Neural cell (in vitro differentiated cells): ENCODE results near the gene GLRA1. TPM values are rescaled to one million over a fixed set of nuclear protein-coding genes. Genes with fewer than 3 reads are reported as not detected.

Source experiments
- H2AFZ ChIP-seq: fragments of 200-600, 300-800 bp; sonication (generic), shearing (Covaris generic); 2 replicates; pipeline ENCODE4 v1.6.0; 2014; ENCODE audit warnings: low read depth, mild to moderate bottlenecking, antibody characterized with exemption, low read length, moderate library complexity
- H3F3A ChIP-seq: fragments of 200-600 bp; shearing (Covaris generic); 2 replicates; pipeline ENCODE4 v1.6.1; 2016; ENCODE audit warnings: mild to moderate bottlenecking, moderate library complexity, mixed read lengths, antibody characterized with exemption, low read length; ENCODE audit not compliant: insufficient read depth, poor library complexity, severe bottlenecking
- H3K27ac ChIP-seq: fragments of 200-600, 300-800 bp; sonication (generic), shearing (Covaris generic); 2 replicates; pipeline ENCODE4 v1.5.1; 2014; ENCODE audit warnings: mild to moderate bottlenecking, low read length, moderate library complexity
- H3K27me3 ChIP-seq: fragments of 300-800, 200-600 bp; sonication (generic), shearing (Covaris generic); 2 replicates; pipeline ENCODE4 v1.6.0; 2014; ENCODE audit warnings: mild to moderate bottlenecking, low read depth, low read length, moderate library complexity; ENCODE audit not compliant: insufficient read depth
- H3K36me3 ChIP-seq: fragments of 300-800, 200-600 bp; sonication (generic), shearing (Covaris generic); 2 replicates; pipeline ENCODE4 v1.5.1; 2014; ENCODE audit warnings: mild to moderate bottlenecking, antibody characterized with exemption, low read length, moderate library complexity; ENCODE audit not compliant: insufficient read depth
- H3K4me2 ChIP-seq: fragments of 300-800, 200-600 bp; sonication (generic), shearing (Covaris generic); 2 replicates; pipeline ENCODE4 v1.6.0; 2014; ENCODE audit warnings: mild to moderate bottlenecking, low read length
- H3K4me3 ChIP-seq: fragments of 300-800, 200-600 bp; sonication (generic), shearing (Covaris generic); 2 replicates; pipeline ENCODE4 v1.5.1; 2014; ENCODE audit warnings: mild to moderate bottlenecking, low read length, moderate library complexity
- H3K79me2 ChIP-seq: fragments of 200-600 bp; shearing (Covaris generic); replicated peaks from 2 replicates; pipeline ENCODE4 v1.6.0; 2014; ENCODE audit warnings: mild to moderate bottlenecking, low read length, moderate library complexity; ENCODE audit not compliant: insufficient read depth
- H3K9ac ChIP-seq: fragments of 300-800, 200-600 bp; sonication (generic), shearing (Covaris generic); 2 replicates; pipeline ENCODE4 v1.6.1; 2016; ENCODE audit warnings: mild to moderate bottlenecking, low read length, mixed read lengths
- H3K9me2 ChIP-seq: fragments of 200-600 bp; shearing (Covaris generic); 2 replicates; pipeline ENCODE4 v1.6.1; 2016; ENCODE audit warnings: mild to moderate bottlenecking, low read length, mixed read lengths; ENCODE audit not compliant: insufficient read depth
- H3K9me3 ChIP-seq: fragments of 200-600, 300-800 bp; sonication (generic), shearing (Covaris generic); 2 replicates; pipeline ENCODE4 v1.6.1; 2016; ENCODE audit warnings: mild to moderate bottlenecking, mixed run types, low read length, moderate library complexity, mixed read lengths
- H4K20me1 ChIP-seq: fragments of 200-600 bp; shearing (Covaris generic); 2 replicates; pipeline ENCODE4 v1.6.1; 2016; ENCODE audit warnings: mild to moderate bottlenecking, mixed run types; ENCODE audit not compliant: insufficient read depth
- EP300 ChIP-seq: fragments of 450-650 bp; conservative IDR thresholded peaks from 2 replicates; pipeline ENCODE4 v1.6.1; 2014; ENCODE audit warnings: antibody characterized with exemption, mild to moderate bottlenecking, moderate library complexity; ENCODE audit not compliant: poor library complexity, severe bottlenecking
- EZH2 ChIP-seq: fragments of 200-600, 300-800 bp; shearing (Covaris generic), sonication (generic); IDR thresholded peaks from 2 replicates; pipeline ENCODE4 v1.6.1; 2014; ENCODE audit warnings: antibody characterized with exemption, low read length, borderline replicate concordance, mild to moderate bottlenecking; ENCODE audit not compliant: insufficient read depth, poor library complexity, severe bottlenecking
- MXI1 ChIP-seq: fragments of 450-650 bp; conservative IDR thresholded peaks from 2 replicates; pipeline ENCODE4 v1.6.1; 2014; ENCODE audit warnings: antibody characterized with exemption, mild to moderate bottlenecking; ENCODE audit not compliant: poor library complexity, severe bottlenecking
- POLR2AphosphoS5 ChIP-seq: IDR thresholded peaks from 2 replicates; pipeline ENCODE4 v1.6.1; 2012
- RAD21 ChIP-seq: fragments of 450-650 bp; conservative IDR thresholded peaks from 2 replicates; pipeline ENCODE4 v1.6.1; 2014; ENCODE audit warnings: antibody characterized with exemption, mild to moderate bottlenecking, moderate library complexity
- SMC3 ChIP-seq: fragments of 450-650 bp; conservative IDR thresholded peaks from 2 replicates; pipeline ENCODE4 v1.6.1; 2014; ENCODE audit warnings: antibody characterized with exemption, mild to moderate bottlenecking, moderate library complexity; ENCODE audit not compliant: poor library complexity
- TAF1 ChIP-seq: IDR thresholded peaks from 2 replicates; pipeline ENCODE4 v1.6.1; 2012; ENCODE audit warnings: low read depth
- polyA plus RNA-seq: library from polyadenylated mRNA; depleted of rRNA; stranded (reverse); fragments of >200 nt; gene quantifications from 2 replicates; pipeline ENCODE4 v1.2.3, GENCODE V29; 2014
- TF ChIP-seq, protein P1 (sequence below): IDR thresholded peaks from 2 replicates; pipeline ENCODE4 v1.6.1; 2012; ENCODE audit warnings: borderline replicate concordance
- TF ChIP-seq, protein P2 (sequence below): fragments of 450-650 bp; IDR thresholded peaks from 2 replicates; pipeline ENCODE4 v1.5.1; 2014; ENCODE audit warnings: antibody characterized with exemption, mild to moderate bottlenecking, moderate library complexity; ENCODE audit not compliant: poor library complexity, severe bottlenecking

The GLRA1 gene
- polyA plus RNA-seq, 1 donor from 2014 or later: not detected

DNA sequence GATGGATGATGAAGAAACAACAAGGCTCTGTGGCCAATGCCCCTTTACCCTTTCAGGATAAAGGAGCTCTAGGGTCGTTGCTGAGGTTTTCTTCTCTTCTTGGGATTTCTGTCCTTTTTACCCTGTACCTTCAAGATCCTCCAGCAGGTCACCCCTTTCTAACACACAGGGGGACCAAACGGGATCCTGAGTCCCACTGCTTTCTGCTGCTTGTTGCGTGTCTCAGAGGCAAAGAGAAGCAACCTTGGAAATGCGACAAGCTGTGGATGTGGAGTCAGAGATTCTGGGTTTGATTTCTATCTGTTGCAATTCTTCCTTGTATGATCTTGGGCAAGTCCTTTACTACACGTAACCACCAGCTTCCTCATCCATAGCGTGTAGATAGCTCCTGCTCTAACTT lies 20.5 kb downstream of the GLRA1 start:
- H2AFZ ChIP-seq: no peak overlapping the region
- H3K4me2 ChIP-seq: no peak overlapping the region
- no peaks in the 10 kb centered on the region for H3K79me2 ChIP-seq
- H3K9ac ChIP-seq: no peak overlapping the region
- H3K36me3 ChIP-seq: no peaks in the 10 kb centered on the region
- no peaks in the 10 kb centered on the region for H3K9me3 ChIP-seq
- H3F3A ChIP-seq: no peaks in the 10 kb centered on the region
- no peaks in the 10 kb centered on the region for H3K9me2 ChIP-seq
- H3K27me3 ChIP-seq: peaks cover 81% of the 10 kb centered on the region
- TF ChIP-seq, protein P1, sequence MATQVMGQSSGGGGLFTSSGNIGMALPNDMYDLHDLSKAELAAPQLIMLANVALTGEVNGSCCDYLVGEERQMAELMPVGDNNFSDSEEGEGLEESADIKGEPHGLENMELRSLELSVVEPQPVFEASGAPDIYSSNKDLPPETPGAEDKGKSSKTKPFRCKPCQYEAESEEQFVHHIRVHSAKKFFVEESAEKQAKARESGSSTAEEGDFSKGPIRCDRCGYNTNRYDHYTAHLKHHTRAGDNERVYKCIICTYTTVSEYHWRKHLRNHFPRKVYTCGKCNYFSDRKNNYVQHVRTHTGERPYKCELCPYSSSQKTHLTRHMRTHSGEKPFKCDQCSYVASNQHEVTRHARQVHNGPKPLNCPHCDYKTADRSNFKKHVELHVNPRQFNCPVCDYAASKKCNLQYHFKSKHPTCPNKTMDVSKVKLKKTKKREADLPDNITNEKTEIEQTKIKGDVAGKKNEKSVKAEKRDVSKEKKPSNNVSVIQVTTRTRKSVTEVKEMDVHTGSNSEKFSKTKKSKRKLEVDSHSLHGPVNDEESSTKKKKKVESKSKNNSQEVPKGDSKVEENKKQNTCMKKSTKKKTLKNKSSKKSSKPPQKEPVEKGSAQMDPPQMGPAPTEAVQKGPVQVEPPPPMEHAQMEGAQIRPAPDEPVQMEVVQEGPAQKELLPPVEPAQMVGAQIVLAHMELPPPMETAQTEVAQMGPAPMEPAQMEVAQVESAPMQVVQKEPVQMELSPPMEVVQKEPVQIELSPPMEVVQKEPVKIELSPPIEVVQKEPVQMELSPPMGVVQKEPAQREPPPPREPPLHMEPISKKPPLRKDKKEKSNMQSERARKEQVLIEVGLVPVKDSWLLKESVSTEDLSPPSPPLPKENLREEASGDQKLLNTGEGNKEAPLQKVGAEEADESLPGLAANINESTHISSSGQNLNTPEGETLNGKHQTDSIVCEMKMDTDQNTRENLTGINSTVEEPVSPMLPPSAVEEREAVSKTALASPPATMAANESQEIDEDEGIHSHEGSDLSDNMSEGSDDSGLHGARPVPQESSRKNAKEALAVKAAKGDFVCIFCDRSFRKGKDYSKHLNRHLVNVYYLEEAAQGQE: no peak
- TF ChIP-seq RAD21 (no peak), MXI1 (no peak), TAF1 (no peak), EZH2 (no peak), POLR2AphosphoS5 (no peak), EP300 (no peak), SMC3 (no peak)
- TF ChIP-seq, protein P2, sequence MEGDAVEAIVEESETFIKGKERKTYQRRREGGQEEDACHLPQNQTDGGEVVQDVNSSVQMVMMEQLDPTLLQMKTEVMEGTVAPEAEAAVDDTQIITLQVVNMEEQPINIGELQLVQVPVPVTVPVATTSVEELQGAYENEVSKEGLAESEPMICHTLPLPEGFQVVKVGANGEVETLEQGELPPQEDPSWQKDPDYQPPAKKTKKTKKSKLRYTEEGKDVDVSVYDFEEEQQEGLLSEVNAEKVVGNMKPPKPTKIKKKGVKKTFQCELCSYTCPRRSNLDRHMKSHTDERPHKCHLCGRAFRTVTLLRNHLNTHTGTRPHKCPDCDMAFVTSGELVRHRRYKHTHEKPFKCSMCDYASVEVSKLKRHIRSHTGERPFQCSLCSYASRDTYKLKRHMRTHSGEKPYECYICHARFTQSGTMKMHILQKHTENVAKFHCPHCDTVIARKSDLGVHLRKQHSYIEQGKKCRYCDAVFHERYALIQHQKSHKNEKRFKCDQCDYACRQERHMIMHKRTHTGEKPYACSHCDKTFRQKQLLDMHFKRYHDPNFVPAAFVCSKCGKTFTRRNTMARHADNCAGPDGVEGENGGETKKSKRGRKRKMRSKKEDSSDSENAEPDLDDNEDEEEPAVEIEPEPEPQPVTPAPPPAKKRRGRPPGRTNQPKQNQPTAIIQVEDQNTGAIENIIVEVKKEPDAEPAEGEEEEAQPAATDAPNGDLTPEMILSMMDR: no peak
- no peak overlapping the region for H3K27ac ChIP-seq
- no peak overlapping the region for H3K4me3 ChIP-seq
- H4K20me1 ChIP-seq: no peaks in the 10 kb centered on the region

DNA sequence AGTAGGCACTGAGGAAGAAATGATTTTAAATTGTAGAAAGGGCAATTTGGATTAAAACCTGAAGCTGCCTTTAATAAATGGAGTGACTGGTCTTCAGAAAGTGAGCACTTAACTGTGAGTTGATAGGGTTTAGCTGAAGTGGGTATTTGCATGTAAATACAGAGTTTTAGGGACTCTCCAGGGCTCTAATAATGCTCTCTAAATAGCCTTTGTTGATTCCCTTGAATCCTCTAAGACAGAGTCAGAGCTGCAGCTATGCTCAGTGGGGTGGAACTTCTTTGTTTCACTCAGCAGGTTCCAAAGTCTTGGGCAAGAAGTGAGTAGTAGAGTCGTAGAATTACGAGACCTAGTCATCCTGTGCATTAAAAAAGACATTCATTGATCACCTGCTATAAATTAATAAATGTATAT lies 21.4 kb downstream of the GLRA1 start:
- H3K4me2 ChIP-seq: no peak overlapping the region
- H3K9me3 ChIP-seq: no peaks in the 10 kb centered on the region
- TF ChIP-seq, protein P1: no peak
- TF ChIP-seq, protein P2: no peak
- no peak for TF ChIP-seq EP300
- no peak for TF ChIP-seq MXI1
- TF ChIP-seq SMC3: no peak
- TF ChIP-seq POLR2AphosphoS5: no peak
- no peak for TF ChIP-seq EZH2
- TF ChIP-seq RAD21: no peak
- no peak for TF ChIP-seq TAF1
- no peaks in the 10 kb centered on the region for H3K79me2 ChIP-seq
- no peak overlapping the region for H2AFZ ChIP-seq
- H3K27ac ChIP-seq: no peak overlapping the region
- H3K36me3 ChIP-seq: no peaks in the 10 kb centered on the region
- H4K20me1 ChIP-seq: no peaks in the 10 kb centered on the region
- no peaks in the 10 kb centered on the region for H3F3A ChIP-seq
- no peak overlapping the region for H3K9ac ChIP-seq
- H3K27me3 ChIP-seq: peaks cover 83% of the 10 kb centered on the region
- H3K9me2 ChIP-seq: no peaks in the 10 kb centered on the region
- H3K4me3 ChIP-seq: no peak overlapping the region
